HepG2 (cell line): ENCODE results near the gene CYB5A. TPM values are rescaled to one million over a fixed set of nuclear protein-coding genes. Genes with fewer than 3 reads are reported as not detected.

Source experiments
- AGO1 ChIP-seq: fragments of 200-400 bp; formaldehyde crosslinking; IDR thresholded peaks from 2 replicates; pipeline ENCODE4 v1.6.1; 2017; ENCODE audit warnings: mild to moderate bottlenecking, low read depth, low read length, moderate library complexity; ENCODE audit not compliant: poor library complexity, severe bottlenecking
- ATAD3A ChIP-seq: sonication (generic); formaldehyde crosslinking; IDR thresholded peaks from 2 replicates; pipeline ENCODE4 v1.4.0; 2020; ENCODE audit warnings: missing genetic modification reagents
- ATF2 ChIP-seq: sonication (generic); formaldehyde crosslinking; IDR thresholded peaks from 2 replicates; pipeline ENCODE4 v1.4.0; 2020; ENCODE audit warnings: missing genetic modification reagents
- CERS6 ChIP-seq: sonication (generic); formaldehyde crosslinking; IDR thresholded peaks from 2 replicates; pipeline ENCODE4 v1.5.0; 2020; ENCODE audit warnings: missing genetic modification reagents
- HDAC2 ChIP-seq: sonication (generic); formaldehyde crosslinking; IDR thresholded peaks from 2 replicates; pipeline ENCODE4 v1.4.0; 2020; ENCODE audit warnings: missing genetic modification reagents
- HNRNPLL ChIP-seq: fragments of 200-400 bp; formaldehyde crosslinking; IDR thresholded peaks from 2 replicates; pipeline ENCODE4 v1.6.1; 2017; ENCODE audit warnings: mild to moderate bottlenecking, low read depth, low read length; ENCODE audit not compliant: poor library complexity, severe bottlenecking
- NAIF1 ChIP-seq: sonication (generic); formaldehyde crosslinking; IDR thresholded peaks from 2 replicates; pipeline ENCODE4 v1.5.0; 2020; ENCODE audit warnings: mild to moderate bottlenecking, missing genetic modification reagents, borderline replicate concordance
- PAX8 ChIP-seq: sonication (generic); formaldehyde crosslinking; IDR thresholded peaks from 2 replicates; pipeline ENCODE4 v1.8.0; 2022; ENCODE audit warnings: mild to moderate bottlenecking, missing genetic modification reagents, borderline replicate concordance
- POGZ ChIP-seq: sonication (generic); formaldehyde crosslinking; IDR thresholded peaks from 2 replicates; pipeline ENCODE4 v1.4.0; 2020; ENCODE audit warnings: mild to moderate bottlenecking, missing genetic modification reagents
- SALL2 ChIP-seq: sonication (generic); formaldehyde crosslinking; IDR thresholded peaks from 2 replicates; pipeline ENCODE4 v1.8.1; 2023; ENCODE audit warnings: mild to moderate bottlenecking, missing genetic modification reagents, inconsistent platforms
- SIX1 ChIP-seq: sonication (generic); formaldehyde crosslinking; IDR thresholded peaks from 2 replicates; pipeline ENCODE4 v1.4.0; 2020; ENCODE audit warnings: missing genetic modification reagents, borderline replicate concordance
- SMAD1 ChIP-seq: sonication (generic); formaldehyde crosslinking; IDR thresholded peaks from 2 replicates; pipeline ENCODE4 v1.4.0; 2020; ENCODE audit warnings: missing genetic modification reagents, low read depth, mild to moderate bottlenecking, borderline replicate concordance
- SNAPC2 ChIP-seq: sonication (generic); formaldehyde crosslinking; IDR thresholded peaks from 2 replicates; pipeline ENCODE4 v1.8.1; 2022; ENCODE audit warnings: mild to moderate bottlenecking, missing genetic modification reagents
- TERF1 ChIP-seq: sonication (generic); formaldehyde crosslinking; IDR thresholded peaks from 2 replicates; pipeline ENCODE4 v1.8.0; 2022; ENCODE audit warnings: mild to moderate bottlenecking, missing genetic modification reagents, moderate library complexity
- ZBTB42 ChIP-seq: sonication (generic); formaldehyde crosslinking; IDR thresholded peaks from 2 replicates; pipeline ENCODE4 v1.5.0; 2020; ENCODE audit warnings: mild to moderate bottlenecking, missing genetic modification reagents
- ZBTB43 ChIP-seq: sonication (generic); formaldehyde crosslinking; conservative IDR thresholded peaks from 2 replicates; pipeline ENCODE4 v1.4.0; 2020; ENCODE audit warnings: missing genetic modification reagents
- ZNF274 ChIP-seq: sonication (generic); formaldehyde crosslinking; IDR thresholded peaks from 2 replicates; pipeline ENCODE4 v1.5.1; 2020; ENCODE audit warnings: mild to moderate bottlenecking, missing genetic modification reagents
- ZNF432 ChIP-seq: sonication (generic); formaldehyde crosslinking; IDR thresholded peaks from 2 replicates; pipeline ENCODE4 v1.5.0; 2020; ENCODE audit warnings: missing genetic modification reagents, mild to moderate bottlenecking, borderline replicate concordance
- ZNF512B ChIP-seq: sonication (generic); formaldehyde crosslinking; IDR thresholded peaks from 2 replicates; pipeline ENCODE4 v1.5.1; 2020; ENCODE audit warnings: missing genetic modification reagents, mild to moderate bottlenecking, borderline replicate concordance
- ZNF513 ChIP-seq: sonication (generic); formaldehyde crosslinking; conservative IDR thresholded peaks from 2 replicates; pipeline ENCODE4 v1.5.0; 2020; ENCODE audit warnings: missing genetic modification reagents
- polyA plus RNA-seq, 8 experiments: library from polyadenylated mRNA; depleted of rRNA in 3 of 8; stranded (reverse) in 7 of 8; unstranded in 1 of 8; fragments of >200 nt; fragmentation: Illumina TruSeq in 4 of 8; extraction: Trizol in 4 of 8; gene quantifications; 2 replicates each; pipeline versions ENCODE4 v1.2.1 to v1.2.3, GENCODE V29; 2011 to 2016; ENCODE audit warnings: low read depth in 4 of 8, missing spikeins in 1 of 8, mixed read lengths in 1 of 8; ENCODE audit not compliant: insufficient read depth in 1 of 8
- total RNA-seq, 5 experiments: library from RNA; depleted of rRNA; stranded (reverse); fragments of >200 nt; fragmentation: Illumina TruSeq; extraction: Trizol; gene quantifications; 2 replicates each; pipeline ENCODE4 v1.2.3, GENCODE V29; 2016; ENCODE audit warnings: low read depth in 1 of 5

Gene CYB5A
- total and polyA plus RNA-seq, 2 of the 13 experiments (the other 11 are each of a cell fraction or from before 2014, with no cell fraction given) = 215 to 356 TPM

- TF ChIP-seq ZNF512B (CRISPR knock-in tag) (no peak), HDAC2 (CRISPR knock-in tag) (peak; percentile 45; the same call in 1 of the 2 replicates), ZBTB43 (no peak), ATAD3A (CRISPR knock-in tag) (no peak), ZBTB42 (CRISPR knock-in tag) (no peak), CERS6 (CRISPR knock-in tag) (no peak), ZNF274 (CRISPR knock-in tag) (no peak), PAX8 (CRISPR knock-in tag) (no peak), AGO1 (no peak), HNRNPLL (no peak), SMAD1 (CRISPR knock-in tag) (no peak), SNAPC2 (CRISPR knock-in tag) (no peak), ZNF513 (CRISPR knock-in tag) (no peak), SALL2 (CRISPR knock-in tag) (no peak), NAIF1 (no peak), POGZ (CRISPR knock-in tag) (peak; percentile 26; the same call in 1 of the 2 replicates), ATF2 (no peak), TERF1 (CRISPR knock-in tag) (no peak), ZNF432 (CRISPR knock-in tag) (no peak), SIX1 (CRISPR knock-in tag) (no peak)
Measured at GRCh38 chr18:74266161-74266560, 25.6 kb downstream of the CYB5A start (continued).
